ENCODE data around the gene RBP5. TPM values are rescaled to one million over a fixed set of nuclear protein-coding genes. Genes with fewer than 3 reads are reported as not detected.

The RBP5 gene
- total RNA-seq, 1 donor from 2014 or later, result 4.5 TPM

DNA sequence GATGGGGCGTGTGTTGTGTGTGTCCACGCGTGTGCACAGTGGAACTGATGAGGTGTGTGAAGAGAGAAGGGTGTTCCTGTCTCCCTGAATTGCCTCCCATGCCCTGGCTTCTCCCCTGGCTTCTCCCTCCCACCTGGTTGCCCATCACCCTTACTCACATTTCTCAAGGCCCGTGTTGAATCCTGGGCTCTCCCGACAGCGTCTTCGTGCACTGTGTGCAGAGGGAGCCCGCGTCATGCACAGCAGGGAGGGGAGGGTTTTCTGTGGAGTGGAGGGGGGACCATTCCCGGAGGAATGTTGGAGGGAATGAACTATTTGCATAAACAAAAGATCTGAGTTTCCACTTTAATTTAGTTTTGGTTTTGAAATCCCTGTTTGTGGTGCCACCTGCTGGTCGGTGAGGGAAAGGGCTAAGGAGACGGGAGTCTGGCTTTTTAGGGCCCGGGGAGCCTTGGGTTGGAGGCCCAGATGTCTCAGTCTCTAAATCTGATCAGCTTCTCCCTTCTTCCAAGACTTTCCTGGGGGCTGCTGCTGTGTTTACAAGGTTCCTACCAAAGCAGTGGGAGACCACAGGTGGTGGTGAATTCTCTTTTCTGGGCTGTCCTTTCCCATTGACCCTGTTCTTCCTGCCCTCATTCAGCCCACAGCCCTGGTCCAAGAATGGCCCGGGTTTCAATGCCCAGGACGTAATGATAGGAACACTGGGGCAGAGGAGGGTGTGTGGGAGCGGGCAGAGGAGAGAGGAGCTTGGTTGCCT is 36.3 kb downstream of the RBP5 start, which contains the start of gene C1R:
Gene C1R, minus strand, starts transcription at position 217 of the 757 bp plus-strand sequence. Its CDS starts 57 bp downstream, at position 160.
- peak; percentile 92 for DNase-seq (ENCODE audit: low spot score)
- peak; percentile 91 for ATAC-seq
- intact Hi-C loops (cut with DNase I), result no loop called here

DNA sequence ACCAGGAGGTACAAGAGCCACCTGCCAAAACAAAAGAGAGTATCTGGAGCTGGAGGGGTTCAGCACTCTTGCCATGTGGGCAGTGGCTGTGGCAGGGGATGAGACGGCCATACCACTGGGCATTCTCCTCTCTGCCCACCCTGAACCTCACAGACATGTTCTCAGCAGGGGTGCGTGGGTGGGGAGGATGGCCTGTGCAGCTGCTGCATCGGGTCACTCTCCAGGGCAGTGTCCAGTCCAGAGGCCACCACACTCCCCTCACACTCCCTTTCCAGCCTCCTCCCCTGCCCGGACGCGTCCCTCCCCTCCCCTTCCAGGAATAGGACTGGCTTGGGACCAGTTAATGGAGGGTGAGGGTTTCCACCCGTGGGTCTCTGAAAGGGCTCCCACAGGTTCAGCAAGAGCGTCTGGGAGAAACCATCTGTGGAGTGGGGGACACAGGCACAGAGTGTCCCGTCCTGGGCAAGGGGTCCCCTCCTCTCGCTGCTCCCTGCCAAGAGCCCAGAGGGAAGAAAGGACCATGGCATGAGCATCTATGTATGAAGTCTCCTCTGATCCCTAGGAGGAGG is 36.9 kb downstream of the RBP5 start:
- DNase-seq (ENCODE audit: low spot score), result peak; percentile 74
- intact Hi-C loops (cut with DNase I), result no loop called here
- peak; percentile 78 for ATAC-seq

DNA sequence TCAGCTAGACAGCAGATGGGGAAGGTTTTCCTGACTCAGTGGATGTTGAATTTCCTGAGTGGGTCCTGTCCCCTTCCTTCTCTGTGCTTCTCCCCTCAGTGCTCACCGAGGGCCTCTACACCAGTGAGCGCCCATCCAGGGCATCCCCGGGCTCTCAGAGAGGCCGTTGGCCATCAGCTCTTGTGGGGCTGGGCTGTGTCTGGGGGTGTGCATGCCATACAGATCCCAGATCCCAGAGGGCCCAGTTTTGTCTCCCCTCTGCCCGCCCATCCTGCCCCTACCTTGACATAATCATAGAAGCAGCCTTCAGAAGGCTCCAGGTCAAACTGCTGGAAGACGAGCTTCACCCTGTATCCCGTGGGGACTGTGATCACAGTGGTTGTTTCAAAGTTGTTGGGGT is 37.5 kb downstream of the RBP5 start:
- peak; percentile 2 for ATAC-seq
- intact Hi-C loops (cut with DNase I), result no loop called here
- DNase-seq (ENCODE audit: low spot score), result peak; percentile 44

DNA sequence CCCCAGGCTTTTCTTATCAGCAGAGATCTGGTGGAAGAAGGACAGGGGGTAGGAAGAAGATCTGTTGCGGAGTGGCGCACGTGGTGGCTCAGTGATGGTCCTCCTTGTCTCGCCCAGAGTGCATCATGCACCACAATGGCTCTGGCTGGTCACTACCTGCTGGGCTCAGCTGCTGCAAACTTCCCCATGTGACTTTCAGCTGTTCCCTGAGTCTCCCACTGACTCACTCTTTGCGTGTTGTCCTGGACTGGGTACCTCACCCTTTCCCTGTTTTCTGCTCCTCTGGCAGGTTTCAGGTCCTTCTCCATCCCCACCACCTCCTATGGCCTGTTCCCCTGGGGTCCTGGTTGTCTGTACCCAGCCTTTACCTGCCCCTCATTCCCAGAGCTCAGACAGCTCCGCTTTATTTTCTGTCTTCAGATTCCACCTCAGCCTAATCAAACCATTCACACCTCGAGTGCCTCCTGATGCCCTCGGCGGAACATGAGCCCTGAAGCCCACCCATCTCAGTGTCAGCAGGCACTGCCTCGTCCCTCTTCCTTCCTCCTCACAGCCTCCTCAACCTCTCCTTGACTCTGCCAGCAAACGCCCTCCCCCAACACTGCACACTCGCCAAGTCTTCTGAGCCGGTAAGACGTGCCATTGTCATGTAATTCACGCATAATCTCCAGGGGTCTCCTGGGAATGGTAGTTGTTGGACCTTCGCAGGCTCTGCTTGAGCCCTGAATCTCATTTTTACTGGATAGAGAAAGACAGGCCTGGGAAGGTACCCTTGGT is 38.3 kb downstream of the RBP5 start:
- ATAC-seq, result no peak
- intact Hi-C loops (cut with DNase I), result no loop called here

DNA sequence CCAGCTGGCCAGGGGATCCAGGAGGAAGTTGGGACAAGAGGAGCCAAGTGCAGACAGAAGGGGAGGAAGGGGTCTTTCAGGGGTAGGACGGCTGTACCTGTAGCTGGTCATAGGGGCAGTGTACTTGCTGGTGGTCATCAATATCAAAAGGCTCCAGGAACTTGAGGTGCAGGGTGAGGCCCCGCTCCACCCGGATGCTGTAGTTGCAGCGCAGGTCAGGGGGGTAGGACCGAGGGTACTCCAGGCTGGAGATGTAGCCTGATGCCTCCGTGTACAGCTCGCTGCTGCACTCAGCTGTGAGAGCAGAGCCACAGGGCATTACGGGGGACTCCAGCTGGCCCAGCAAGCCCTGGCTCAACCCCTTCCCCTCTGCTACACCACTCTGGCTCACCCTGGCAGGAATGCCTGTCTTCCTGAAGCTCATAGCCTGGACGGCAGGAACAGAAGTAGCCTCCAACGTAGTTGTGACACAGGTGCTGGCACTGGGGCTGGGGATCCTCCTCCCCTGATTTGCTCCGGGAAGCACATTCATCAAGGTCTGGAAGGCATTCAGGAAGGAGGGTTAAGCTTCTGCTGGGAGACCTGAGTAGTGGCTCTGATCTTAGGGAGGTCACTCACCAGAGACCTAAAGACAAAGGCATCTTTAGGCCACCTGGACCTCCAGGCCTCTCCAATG is 39.4 kb downstream of the RBP5 start:
- no peak for DNase-seq (ENCODE audit: low spot score)
- intact Hi-C loops (cut with DNase I), result no loop called here
- ATAC-seq, result no peak

More for the DNA sequence above, 38.3 kb downstream of the RBP5 start:
- DNase-seq (ENCODE audit: low spot score), result peak; percentile 59

DNA sequence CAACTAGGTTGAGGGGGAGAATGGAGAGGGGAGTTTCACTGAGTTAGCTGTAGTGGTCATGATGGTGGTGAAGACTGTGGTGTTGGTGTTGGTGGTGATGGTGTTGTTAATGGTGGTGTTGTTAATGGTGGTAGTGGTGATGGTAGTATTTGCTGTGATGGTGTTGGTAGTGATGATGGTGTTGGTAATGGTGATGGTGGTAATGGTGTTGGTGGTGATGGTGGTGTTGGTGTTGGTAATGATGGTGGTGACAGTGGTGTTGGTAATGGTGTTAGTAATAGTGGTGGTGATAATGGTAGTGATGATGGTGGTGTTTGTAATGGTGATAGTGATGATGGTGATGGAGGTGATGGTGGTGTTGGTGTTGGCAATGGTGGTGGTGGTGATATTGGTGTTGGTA is 45.6 kb downstream of the RBP5 start:
- intact Hi-C loops (cut with DNase I), result no loop called here
- ATAC-seq (no peak), DNase-seq (ENCODE audit: low spot score) (no peak)

DNA sequence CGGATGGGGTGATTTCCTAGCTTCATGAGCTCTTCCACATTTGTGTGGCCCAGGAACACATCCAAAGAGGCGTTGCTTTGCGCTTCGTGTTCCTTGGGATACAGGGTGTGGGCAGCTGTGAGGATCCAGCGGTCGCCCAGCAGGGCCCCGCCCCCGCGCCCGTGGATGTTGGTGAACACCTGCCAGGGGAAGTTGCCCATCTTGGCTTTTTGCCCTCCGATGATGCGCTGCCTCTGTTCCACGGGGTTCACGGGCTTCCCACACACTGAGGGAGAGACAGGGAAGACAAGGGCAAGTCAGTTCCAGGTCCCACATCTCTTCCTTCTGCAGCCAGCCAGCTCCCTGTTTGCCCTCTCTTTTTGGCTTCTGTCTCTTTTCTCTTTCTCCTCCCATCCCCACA is 47.7 kb downstream of the RBP5 start:
- DNase-seq (ENCODE audit: low spot score) (no peak), ATAC-seq (no peak)
- intact Hi-C loops (cut with DNase I), result no loop called here

DNA sequence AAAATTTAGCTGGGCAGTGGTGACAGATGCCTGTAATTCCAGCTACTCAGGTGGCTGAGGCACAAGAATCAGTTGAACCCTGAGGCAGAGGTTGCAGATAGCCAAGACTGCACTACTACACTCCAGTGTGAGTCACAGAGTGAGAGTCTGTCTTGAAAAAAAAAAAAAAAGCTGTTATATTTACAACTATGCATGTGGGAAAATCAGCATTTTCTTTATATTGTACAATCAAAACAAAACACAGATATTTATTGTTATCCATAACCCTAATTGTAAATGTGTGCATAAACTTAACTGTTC is 48.9 kb downstream of the RBP5 start:
- DNase-seq (ENCODE audit: low spot score), result no peak
- peak; percentile 56 for ATAC-seq
- intact Hi-C loops (cut with DNase I), result no loop called here

DNA sequence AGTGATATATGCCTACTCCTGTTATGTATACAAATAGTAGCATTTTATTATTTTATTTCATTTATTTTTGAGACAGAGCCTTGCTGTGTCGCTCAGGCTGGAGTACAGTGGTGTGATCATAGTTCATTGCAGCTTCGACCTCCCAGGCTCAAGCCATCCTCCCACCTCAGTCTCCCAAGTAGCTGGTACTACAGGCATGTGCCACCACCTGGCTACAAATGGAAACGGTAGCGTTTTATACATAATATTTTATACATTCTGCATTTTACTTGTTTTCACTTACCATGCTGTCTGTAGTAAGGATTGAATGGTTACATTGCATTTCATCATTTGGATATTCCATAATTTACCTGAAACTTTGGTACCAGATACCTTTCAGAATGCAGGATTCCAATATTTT is 50.5 kb downstream of the RBP5 start:
- DNase-seq (ENCODE audit: low spot score), result no peak
- intact Hi-C loops (cut with DNase I), result no loop called here
- ATAC-seq, result no peak

DNA sequence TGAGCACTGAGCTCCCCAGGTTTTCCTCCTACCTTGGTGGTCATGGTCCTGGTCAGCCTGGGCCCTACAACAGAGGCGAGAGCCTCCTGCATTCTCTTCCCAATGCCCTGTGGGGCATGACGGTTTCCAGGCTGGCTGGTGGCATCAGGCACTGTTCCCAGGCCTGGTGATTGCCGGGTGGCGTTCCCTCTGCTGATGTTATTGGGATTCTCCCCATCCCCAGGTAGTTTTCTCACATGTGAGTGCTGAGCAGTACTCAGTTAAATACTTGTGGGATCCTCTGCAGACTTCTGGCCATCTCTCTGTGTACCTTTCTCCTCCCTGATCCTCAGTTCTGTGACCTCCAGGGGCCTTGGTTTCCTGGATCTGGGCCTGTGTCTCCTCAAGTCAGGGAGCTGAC is 52.2 kb downstream of the RBP5 start:
- no peak for ATAC-seq
- intact Hi-C loops (cut with DNase I), result no loop called here
- no peak for DNase-seq (ENCODE audit: low spot score)

DNA sequence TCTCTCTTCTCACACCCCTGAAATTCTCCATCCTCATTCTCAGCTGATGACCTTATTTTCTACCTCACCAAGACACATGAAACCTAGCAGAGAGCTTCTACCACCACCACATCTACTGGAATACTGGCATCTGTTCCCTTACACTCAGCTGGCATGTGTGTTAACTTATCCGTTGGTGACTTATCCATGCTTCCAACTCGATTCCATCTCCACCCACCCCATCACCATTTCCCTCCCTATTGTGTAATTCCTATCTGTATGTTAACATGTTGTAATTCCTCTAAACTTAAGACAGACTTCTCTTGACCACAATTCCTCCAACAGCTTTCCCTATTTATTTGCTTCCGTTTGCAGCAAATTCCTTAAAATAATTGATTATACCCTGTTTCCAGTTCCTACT is 52.8 kb downstream of the RBP5 start:
- no peak for DNase-seq (ENCODE audit: low spot score)
- intact Hi-C loops (cut with DNase I), result no loop called here

DNA sequence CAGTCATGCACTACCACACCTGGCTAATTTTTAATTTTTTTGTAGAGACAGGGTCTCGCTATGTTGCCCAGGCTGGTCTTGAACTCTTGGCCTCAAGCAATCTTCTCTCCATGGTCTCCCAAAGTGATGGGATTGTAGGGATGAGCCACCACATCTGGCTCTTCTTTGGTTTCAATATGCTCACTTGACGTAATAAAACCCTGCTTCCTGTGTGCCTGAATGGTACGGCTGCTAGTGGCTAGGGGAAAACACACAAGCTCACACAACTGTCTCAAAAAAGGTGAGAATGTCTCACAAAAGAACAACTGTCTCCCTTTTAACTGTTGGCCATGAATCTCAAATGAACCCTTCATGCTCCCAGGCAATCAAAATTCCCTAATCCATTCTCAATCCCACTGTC is 53.2 kb downstream of the RBP5 start:
- ATAC-seq (no peak), DNase-seq (ENCODE audit: low spot score) (no peak)
- intact Hi-C loops (cut with DNase I), result no loop called here

More for the DNA sequence above, 52.8 kb downstream of the RBP5 start:
- no peak for ATAC-seq

DNA sequence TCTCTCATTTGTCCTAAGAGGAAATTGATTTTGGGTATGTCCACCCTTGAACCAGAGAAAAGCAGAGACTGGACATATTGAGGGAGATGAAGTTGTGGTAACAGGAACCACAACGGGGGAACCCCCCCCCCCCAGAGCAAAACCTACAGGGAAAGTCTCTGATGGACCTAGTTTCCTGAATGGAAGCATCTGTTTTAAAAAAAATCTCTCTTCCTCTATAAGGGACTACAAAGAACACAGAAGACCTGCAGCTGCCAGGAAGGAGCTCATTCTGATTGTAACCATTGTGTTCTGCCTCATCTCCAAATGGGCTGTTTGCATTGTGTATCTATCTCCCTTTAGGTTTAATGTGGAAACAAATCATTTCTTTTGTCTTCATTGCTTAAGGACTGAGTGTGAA is 54.7 kb downstream of the RBP5 start:
- intact Hi-C loops (cut with DNase I), result no loop called here
- ATAC-seq (no peak), DNase-seq (ENCODE audit: low spot score) (no peak)

Other genes starting within 250 kb of the RBP5 start
- gene LRRC23, start 224.1 kb downstream of the RBP5 start, total RNA-seq, result 13.4 TPM
- gene ENO2, start 214.3 kb downstream of the RBP5 start, total RNA-seq, result 36.9 TPM
- 140 TPM for gene ATN1, start 200.9 kb downstream of the RBP5 start, total RNA-seq
- not detected for gene RNU7-1, start 185.1 kb downstream of the RBP5 start, total RNA-seq
- gene C12orf57, start 184.9 kb downstream of the RBP5 start, total RNA-seq, result 177 TPM
- 35.0 TPM for gene PTPN6, start 177.5 kb downstream of the RBP5 start, total RNA-seq
- 112 TPM for gene PHB2, start 158.2 kb downstream of the RBP5 start, total RNA-seq
- gene EMG1, start 158.0 kb downstream of the RBP5 start, total RNA-seq, result 42.9 TPM
- 34.7 TPM for gene LPCAT3, start 110.4 kb downstream of the RBP5 start, total RNA-seq
- gene C1S, start 68.2 kb downstream of the RBP5 start, total RNA-seq, result 662 TPM
- gene C1R, start 36.4 kb downstream of the RBP5 start, total RNA-seq, result 628 TPM
- gene C1RL, start 19.7 kb downstream of the RBP5 start, total RNA-seq, result 117 TPM
- gene CLSTN3, start 1.5 kb upstream of the RBP5 start, total RNA-seq, result 43.8 TPM
- 61.5 TPM for gene PEX5, start 60.8 kb upstream of the RBP5 start, total RNA-seq
- gene ACSM4, start 175.2 kb upstream of the RBP5 start, total RNA-seq, result not detected